Upper lobe of left lung (tissue), 4 donors: Measurements from ENCODE around the gene EXOC3L4.

Source experiments
- CTCF ChIP-seq, 6 experiments: fragments of 450-650 bp in 4 of 6; fragments of 200-600 bp in 2 of 6; sonication (generic) in 2 of 6; IDR thresholded peaks; one replicate each; pipeline ENCODE4 v1.5.1; 2016 to 2019; ENCODE audit warnings: antibody characterized with exemption in 6 of 6
- POLR2A ChIP-seq, 4 donors: fragments of 450-650 bp; IDR thresholded peaks; one replicate each; pipeline ENCODE4 v1.5.1; 2016 to 2017; ENCODE audit warnings: antibody characterized with exemption in 4 of 4, mild to moderate bottlenecking in 2 of 4
- POLR2AphosphoS5 ChIP-seq, 2 donors: sonication (generic); formaldehyde crosslinking; IDR thresholded peaks; one replicate each; pipeline ENCODE4 v1.5.1; 2017; ENCODE audit warnings: antibody characterized with exemption in 2 of 2

- TF ChIP-seq CTCF (IDR thresholded peaks at IDR 0.05) (no peak), POLR2AphosphoS5 (IDR thresholded peaks at IDR 0.05) (no peak), POLR2A (IDR thresholded peaks at IDR 0.05) (no peak)
Observed at GRCh38 chr14:103149351-103150237, 55.1 kb downstream of the EXOC3L4 start.
